C4-2B (cell line): ENCODE measurements around the gene TNFAIP1.

Experiments
- CTCF ChIP-seq: fragments of 450-650 bp; conservative IDR thresholded peaks from 2 replicates; pipeline ENCODE4 v1.5.1; 2017; ENCODE audit warnings: mild to moderate bottlenecking
- ZFX ChIP-seq: fragments of 450-650 bp; IDR thresholded peaks from 2 replicates; pipeline ENCODE4 v1.6.1; 2017

- TF ChIP-seq CTCF (no peak), ZFX (no peak)
These were observed 2.3 kb upstream of the TNFAIP1 start for GRCh38 chr17:28333083-28333746.
